Testis (tissue), 3 donors: ENCODE results near the gene SMOC2. TPM values are rescaled to one million over a fixed set of nuclear protein-coding genes. Genes with fewer than 3 reads are reported as not detected.

Experiments
- DNase-seq: peaks from one replicate; pipeline ENCODE4 v3.0.0-alpha.2; 2019
- H3K27ac ChIP-seq, 2 donors: fragments of 200-600 bp; sonication (generic); one replicate each; pipeline ENCODE4 v1.5.1; 2019
- H3K27me3 ChIP-seq: fragments of 200-600 bp; sonication (generic); one replicate; pipeline ENCODE4 v1.5.1; 2019
- H3K36me3 ChIP-seq: fragments of 200-600 bp; sonication (generic); one replicate; pipeline ENCODE4 v1.5.1; 2017; ENCODE audit warnings: low read depth; ENCODE audit errors: missing control alignments
- H3K4me1 ChIP-seq: fragments of 200-600 bp; sonication (generic); one replicate; pipeline ENCODE4 v1.5.1; 2019
- H3K4me3 ChIP-seq, 2 donors: fragments of 200-600 bp; sonication (generic); one replicate each; pipeline ENCODE4 v1.5.1; 2017 to 2019
- H3K9me3 ChIP-seq: fragments of 200-600 bp; sonication (generic); one replicate; pipeline ENCODE4 v1.5.1; 2017
- POLR2A ChIP-seq: fragments of 450-650 bp; IDR thresholded peaks from one replicate; pipeline ENCODE4 v1.6.1; 2017; ENCODE audit warnings: antibody characterized with exemption, mild to moderate bottlenecking, moderate library complexity
- WGBS, 2 donors: methylation state at CpG; one replicate each; pipeline ENCODE4 v1.1.5; 2018; 5-methylcytosine and 5-hydroxymethylcytosine counted together
- intact Hi-C: fragments of 100-400 bp; cut with DNase I; formaldehyde crosslinking; loops from one replicate; pipeline ENCODE4 v1.15.1; 2023; ENCODE audit warnings: low total_unique reads
- polyA plus RNA-seq: library from polyadenylated mRNA; stranded (reverse); fragments of 350-450 nt; fragmentation: Illumina TruSeq; extraction: RNeasy Lipid Tissue Mini Kit (QIAGEN cat#74804); gene quantifications from one replicate; pipeline ENCODE4 v1.2.3, GENCODE V29; 2014; ENCODE audit warnings: low read depth, low replicate concordance; ENCODE audit not compliant: insufficient read depth
- total RNA-seq, 2 donors: library from RNA; depleted of rRNA; stranded (reverse); fragments of >200 nt; gene quantifications; one replicate each; pipeline ENCODE4 v1.2.3, GENCODE V29; 2016
- TF ChIP-seq, protein P1 (sequence below), 3 experiments: fragments of 450-650 bp in 2 of 3; fragments of 200-600 bp in 1 of 3; sonication (generic) in 1 of 3; IDR thresholded peaks; one replicate each; pipeline ENCODE4 v1.5.1; 2016 to 2019; ENCODE audit warnings: antibody characterized with exemption in 3 of 3, mild to moderate bottlenecking in 2 of 3, moderate library complexity in 1 of 3

The SMOC2 gene
- total and polyA plus RNA-seq, 3 donors from 2014 or later = 78.4 to 140 (median 110) TPM

DNA sequence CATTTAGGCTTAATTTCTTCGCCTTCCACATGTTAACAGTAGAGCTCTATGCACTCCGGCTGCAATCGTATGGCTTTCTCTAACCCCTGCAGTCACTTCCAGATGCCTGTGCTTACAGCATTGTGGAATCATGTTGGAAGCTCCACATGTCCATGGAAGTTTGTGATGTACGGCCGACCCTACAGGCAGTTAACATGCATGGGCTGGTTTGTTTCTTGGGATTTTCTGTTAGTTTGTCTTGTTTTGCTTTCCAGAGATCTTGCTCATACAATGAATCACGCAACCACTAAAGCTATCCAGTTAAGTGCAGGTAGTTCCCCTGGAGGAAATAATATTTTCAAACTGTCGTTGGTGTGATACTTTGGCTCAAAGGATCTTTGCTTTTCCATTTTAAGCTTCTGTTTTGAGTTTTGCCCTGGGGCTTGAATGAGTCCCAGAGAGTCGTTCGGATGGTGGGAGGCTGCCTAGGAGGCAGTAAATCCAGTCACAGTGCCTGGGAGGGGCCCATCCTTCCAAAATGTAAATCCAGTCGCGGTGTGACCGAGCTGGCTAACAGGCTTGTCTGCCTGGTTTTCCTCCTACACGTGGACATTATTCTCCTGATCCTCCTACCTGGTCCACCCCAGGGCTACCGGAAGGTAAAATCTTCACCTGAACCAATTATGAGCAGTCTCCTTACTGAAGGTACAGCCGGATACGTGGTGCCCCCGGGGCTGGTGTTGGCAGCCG is 225.9 kb downstream of the SMOC2 start:
- Histone ChIP-seq H3K4me1 (no peaks in the 10 kb centered on the region), H3K27me3 (no peaks in the 10 kb centered on the region), H3K9me3 (no peaks in the 10 kb centered on the region), H3K36me3 (no peaks in the 10 kb centered on the region), H3K27ac (no peak overlapping the region), H3K4me3 (no peak overlapping the region)
- intact Hi-C loops = no loop called here
- no peak for TF ChIP-seq POLR2A
- TF ChIP-seq, protein P1, sequence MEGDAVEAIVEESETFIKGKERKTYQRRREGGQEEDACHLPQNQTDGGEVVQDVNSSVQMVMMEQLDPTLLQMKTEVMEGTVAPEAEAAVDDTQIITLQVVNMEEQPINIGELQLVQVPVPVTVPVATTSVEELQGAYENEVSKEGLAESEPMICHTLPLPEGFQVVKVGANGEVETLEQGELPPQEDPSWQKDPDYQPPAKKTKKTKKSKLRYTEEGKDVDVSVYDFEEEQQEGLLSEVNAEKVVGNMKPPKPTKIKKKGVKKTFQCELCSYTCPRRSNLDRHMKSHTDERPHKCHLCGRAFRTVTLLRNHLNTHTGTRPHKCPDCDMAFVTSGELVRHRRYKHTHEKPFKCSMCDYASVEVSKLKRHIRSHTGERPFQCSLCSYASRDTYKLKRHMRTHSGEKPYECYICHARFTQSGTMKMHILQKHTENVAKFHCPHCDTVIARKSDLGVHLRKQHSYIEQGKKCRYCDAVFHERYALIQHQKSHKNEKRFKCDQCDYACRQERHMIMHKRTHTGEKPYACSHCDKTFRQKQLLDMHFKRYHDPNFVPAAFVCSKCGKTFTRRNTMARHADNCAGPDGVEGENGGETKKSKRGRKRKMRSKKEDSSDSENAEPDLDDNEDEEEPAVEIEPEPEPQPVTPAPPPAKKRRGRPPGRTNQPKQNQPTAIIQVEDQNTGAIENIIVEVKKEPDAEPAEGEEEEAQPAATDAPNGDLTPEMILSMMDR (IDR thresholded peaks at IDR 0.05) = no peak
- no peak for DNase-seq
- WGBS, 2 donors = 79 to 81% methylated on average over 18 of the region's 18 CpGs

DNA sequence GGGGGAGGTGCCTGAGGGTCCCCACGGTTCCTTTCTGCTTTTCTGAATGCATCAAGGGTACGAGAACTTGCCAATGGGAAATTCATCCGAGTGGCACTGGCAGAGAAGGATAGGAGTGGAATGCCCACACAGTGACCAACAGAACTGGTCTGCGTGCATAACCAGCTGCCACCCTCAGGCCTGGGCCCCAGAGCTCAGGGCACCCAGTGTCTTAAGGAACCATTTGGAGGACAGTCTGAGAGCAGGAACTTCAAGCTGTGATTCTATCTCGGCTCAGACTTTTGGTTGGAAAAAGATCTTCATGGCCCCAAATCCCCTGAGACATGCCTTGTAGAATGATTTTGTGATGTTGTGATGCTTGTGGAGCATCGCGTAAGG is 226.4 kb downstream of the SMOC2 start:
- H3K27me3 ChIP-seq = no peaks in the 10 kb centered on the region
- TF ChIP-seq, protein P1 (IDR thresholded peaks at IDR 0.05) = no peak
- TF ChIP-seq POLR2A = no peak
- no peaks in the 10 kb centered on the region for H3K4me1 ChIP-seq
- H3K36me3 ChIP-seq = no peaks in the 10 kb centered on the region
- intact Hi-C loops = no loop called here
- no peak overlapping the region for H3K27ac ChIP-seq
- no peak overlapping the region for H3K4me3 ChIP-seq
- no peak for DNase-seq
- no peaks in the 10 kb centered on the region for H3K9me3 ChIP-seq
- 83 to 86% methylated on average over 7 of the region's 7 CpGs for WGBS, 2 donors

DNA sequence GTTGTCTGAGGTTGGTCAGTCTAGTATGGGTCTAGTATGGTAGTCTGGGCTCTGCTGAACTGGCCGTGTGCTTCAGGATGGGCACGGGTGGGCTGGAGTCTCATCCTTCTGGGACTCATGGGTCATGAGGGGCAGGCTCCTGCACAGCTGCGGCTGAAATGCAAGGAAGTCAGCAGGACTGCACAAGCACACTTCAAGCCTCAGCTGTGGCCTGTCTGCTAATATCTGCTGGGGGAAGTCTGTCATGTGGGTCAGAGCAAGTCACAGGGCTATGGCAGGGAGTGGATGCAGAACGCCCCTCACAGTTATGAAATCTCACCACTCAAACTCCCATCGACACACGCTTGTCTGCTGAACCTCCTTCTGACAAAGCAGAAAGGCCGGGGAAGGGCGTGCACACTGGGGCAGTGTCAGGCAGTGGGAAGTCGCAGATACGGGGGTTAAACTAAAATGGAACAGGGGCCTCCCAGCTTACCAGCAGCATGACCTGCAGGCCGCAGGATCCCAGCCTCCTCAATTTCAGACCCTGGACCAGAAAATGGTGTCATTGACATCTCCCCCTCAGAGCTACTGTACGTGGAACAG is 229.5 kb downstream of the SMOC2 start:
- no peaks in the 10 kb centered on the region for H3K36me3 ChIP-seq
- no peaks in the 10 kb centered on the region for H3K4me1 ChIP-seq
- no peak for DNase-seq
- no peaks in the 10 kb centered on the region for H3K9me3 ChIP-seq
- 77 to 82% methylated on average over 12 of the region's 12 CpGs for WGBS, 2 donors
- no peaks in the 10 kb centered on the region for H3K27me3 ChIP-seq
- no peak overlapping the region for H3K27ac ChIP-seq
- intact Hi-C loops = no loop called here
- TF ChIP-seq, protein P1 (IDR thresholded peaks at IDR 0.05) = no peak
- TF ChIP-seq POLR2A = no peak
- H3K4me3 ChIP-seq = no peak overlapping the region

DNA sequence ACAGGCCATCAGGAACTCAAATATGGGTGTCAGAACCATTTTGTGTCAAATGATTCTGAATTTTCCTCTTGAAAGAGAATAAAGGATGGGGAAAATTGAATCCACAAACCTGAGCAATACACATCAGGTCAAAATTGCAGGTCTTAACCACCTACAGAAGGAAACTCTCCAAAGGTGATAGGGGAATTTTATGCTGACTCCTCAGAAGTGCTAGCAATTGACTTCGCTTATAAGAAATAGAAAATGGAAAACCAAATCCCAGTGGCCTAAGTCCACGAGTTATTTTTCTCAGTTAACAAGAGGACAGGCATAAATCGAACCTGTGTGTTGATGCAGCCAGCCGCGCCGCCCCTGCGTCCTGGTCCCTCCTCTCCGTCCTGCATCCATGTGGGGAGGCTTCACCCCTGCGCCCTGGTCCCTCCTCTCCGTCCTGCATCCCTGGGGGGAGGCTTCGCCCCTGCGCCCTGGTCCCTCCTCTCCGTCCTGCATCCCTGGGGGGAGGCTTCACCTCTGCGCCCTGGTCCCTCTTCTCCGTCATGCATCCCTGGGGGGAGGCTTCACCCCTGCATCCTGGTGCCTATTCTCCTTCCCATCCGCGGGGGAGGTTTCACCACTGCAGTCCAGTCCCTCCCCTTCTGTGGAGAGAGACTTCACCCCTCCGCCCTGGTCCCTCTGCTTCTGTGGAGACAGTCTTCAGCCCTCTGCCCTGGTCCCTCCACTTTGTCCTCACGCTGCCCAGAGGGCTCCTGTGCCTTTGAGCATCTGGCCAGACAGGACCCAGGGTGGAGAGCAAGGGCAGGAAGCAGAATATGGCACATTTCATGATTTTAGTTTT is 230.3 kb downstream of the SMOC2 start:
- no peak for DNase-seq

More for the DNA sequence above, 230.3 kb downstream of the SMOC2 start:
- Histone ChIP-seq H3K27ac (no peak overlapping the region), H3K4me3 (no peak overlapping the region), H3K36me3 (no peaks in the 10 kb centered on the region), H3K27me3 (no peaks in the 10 kb centered on the region), H3K9me3 (no peaks in the 10 kb centered on the region), H3K4me1 (no peaks in the 10 kb centered on the region)
- intact Hi-C loops = no loop called here
- TF ChIP-seq, protein P1 (IDR thresholded peaks at IDR 0.05) = no peak
- no peak for TF ChIP-seq POLR2A
- WGBS, 2 donors = 88 to 91% methylated on average over 19 of the region's 19 CpGs
